Measurements from ENCODE around the gene PAN3. TPM values are rescaled to one million over a fixed set of nuclear protein-coding genes. Genes with fewer than 3 reads are reported as not detected.
A peak's percentile ranks its signal among the peaks of the same experiment; 100 is the strongest.
"Not testable (repeated sequence)": the region's sequence is repeated elsewhere in the genome, so short reads cannot be mapped to it uniquely, and the experiment has no call there.

The PAN3 gene
- total RNA-seq, 1 donor from 2014 or later: 55.9 TPM

DNA sequence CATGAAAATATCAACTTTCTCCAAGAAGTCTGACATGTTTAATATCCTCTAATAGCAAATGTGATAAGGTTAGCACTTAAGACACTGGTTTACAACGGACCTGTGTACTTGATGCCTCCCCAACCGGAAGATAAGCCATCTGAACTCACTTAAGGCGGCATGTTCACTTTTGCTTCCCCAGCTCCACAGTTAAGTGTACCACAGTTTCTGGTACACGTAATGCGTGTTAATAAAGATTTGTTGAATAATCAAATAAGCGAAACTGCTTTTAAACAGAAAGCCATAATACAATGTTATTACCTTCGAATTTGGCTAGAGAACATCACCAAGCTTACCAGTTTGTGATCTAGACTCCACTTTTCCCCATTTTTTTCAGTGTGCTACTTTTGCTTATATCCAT lies 1.4 kb upstream of the PAN3 start:
- H3K9me3 Mint-ChIP-seq (ENCODE audit: low read depth): no peaks in the 10 kb centered on the region
- H3K27me3 Mint-ChIP-seq: no peaks in the 10 kb centered on the region
- no peak for DNase-seq (ENCODE audit: low spot score, unreplicated experiment)
- H3K27ac Mint-ChIP-seq: peak overlapping the region; percentile 99
- peaks cover 28% of the 10 kb centered on the region for H3K4me1 Mint-ChIP-seq (ENCODE audit: low read depth)
- TF ChIP-seq CTCF (IDR thresholded peaks at IDR 0.05; ENCODE audit: unreplicated experiment): no peak
- H3K36me3 Mint-ChIP-seq (ENCODE audit: insufficient read depth): peaks cover 2% of the 10 kb centered on the region
- H3K4me3 Mint-ChIP-seq (ENCODE audit: low read depth): peak overlapping the region; percentile 93

GRCh38 chr13:28137596-28137995 lies 749 bp upstream of the PAN3 start:
- Mint-ChIP-seq H3K4me3 (ENCODE audit: low read depth) (peak overlapping the region; percentile 93), H3K36me3 (ENCODE audit: insufficient read depth) (peaks cover 2% of the 10 kb centered on the region), H3K9me3 (ENCODE audit: low read depth) (no peaks in the 10 kb centered on the region), H3K27ac (peak overlapping the region; percentile 99), H3K27me3 (no peaks in the 10 kb centered on the region), H3K4me1 (ENCODE audit: low read depth) (peaks cover 31% of the 10 kb centered on the region)
- TF ChIP-seq CTCF (IDR thresholded peaks at IDR 0.05; ENCODE audit: unreplicated experiment): no peak
- no peak for DNase-seq (ENCODE audit: low spot score, unreplicated experiment)

GRCh38 chr13:28138756-28139470 lies 568 bp downstream of the PAN3 start:
- Mint-ChIP-seq H3K4me3 (ENCODE audit: low read depth) (peak overlapping the region; percentile 93), H3K27me3 (no peaks in the 10 kb centered on the region), H3K27ac (peak overlapping the region; percentile 92), H3K36me3 (ENCODE audit: insufficient read depth) (peaks cover 2% of the 10 kb centered on the region), H3K9me3 (ENCODE audit: low read depth) (no peaks in the 10 kb centered on the region), H3K4me1 (ENCODE audit: low read depth) (peaks cover 34% of the 10 kb centered on the region)
- peak; percentile 67 for DNase-seq (ENCODE audit: low spot score, unreplicated experiment)
- no peak for TF ChIP-seq CTCF (IDR thresholded peaks at IDR 0.05; ENCODE audit: unreplicated experiment)

DNA sequence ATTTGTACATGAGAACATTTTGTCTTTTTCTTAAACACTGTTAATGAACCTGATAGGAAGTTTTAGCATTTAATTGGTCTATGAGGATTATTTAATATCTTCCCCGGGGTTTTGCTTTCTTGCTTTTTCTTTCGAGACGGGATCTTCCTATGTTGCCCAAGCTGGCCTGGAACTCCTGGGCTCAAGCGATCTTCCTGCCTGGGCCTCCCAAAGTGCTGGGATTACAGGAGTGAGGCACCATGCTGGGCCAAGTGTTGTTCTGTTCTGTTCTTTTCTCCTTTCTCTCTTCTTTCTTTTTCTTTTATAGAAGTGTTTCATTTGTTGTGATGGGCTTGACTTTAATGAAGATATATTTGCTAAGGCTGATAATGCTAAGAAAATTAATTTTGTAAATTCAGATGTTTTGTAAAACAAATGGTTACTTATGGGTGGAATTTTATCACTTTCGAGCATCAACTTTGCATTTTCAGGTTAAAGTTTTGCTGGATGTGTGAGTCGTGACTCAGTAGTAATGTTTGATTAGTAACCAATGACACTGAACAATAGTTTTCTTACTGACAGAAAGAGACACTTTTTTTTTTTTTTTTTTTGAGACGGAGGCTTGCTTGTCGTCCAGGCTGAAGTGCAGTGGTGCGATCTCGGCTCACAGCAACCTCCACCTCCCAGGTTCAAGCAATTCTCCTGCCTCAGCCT lies 2.2 kb downstream of the PAN3 start:
- no peaks in the 10 kb centered on the region for H3K27me3 Mint-ChIP-seq
- H3K27ac Mint-ChIP-seq: peak overlapping the region; percentile 92
- H3K4me1 Mint-ChIP-seq (ENCODE audit: low read depth): peaks cover 38% of the 10 kb centered on the region
- no peak for TF ChIP-seq CTCF (IDR thresholded peaks at IDR 0.05; ENCODE audit: unreplicated experiment)
- H3K4me3 Mint-ChIP-seq (ENCODE audit: low read depth): peak overlapping the region; percentile 93
- no peaks in the 10 kb centered on the region for H3K9me3 Mint-ChIP-seq (ENCODE audit: low read depth)
- H3K36me3 Mint-ChIP-seq (ENCODE audit: insufficient read depth): peaks cover 2% of the 10 kb centered on the region
- no peak for DNase-seq (ENCODE audit: low spot score, unreplicated experiment)

- peak overlapping the region; percentile 93 for H3K27ac Mint-ChIP-seq
- H3K36me3 Mint-ChIP-seq (ENCODE audit: insufficient read depth); H3K9me3 Mint-ChIP-seq (ENCODE audit: low read depth); DNase-seq (ENCODE audit: low spot score, unreplicated experiment); H3K27me3 Mint-ChIP-seq: not testable (repeated sequence)
- H3K4me3 Mint-ChIP-seq (ENCODE audit: low read depth): peak overlapping the region; percentile 12
- peaks cover 36% of the 10 kb centered on the region for H3K4me1 Mint-ChIP-seq (ENCODE audit: low read depth)
These were observed 3.2 kb downstream of the PAN3 start for GRCh38 chr13:28141542-28141941.

Measured in progenitor cell of endocrine pancreas (in vitro differentiated cells).